Liver (tissue), 9 donors: Measurements from ENCODE around the gene TPSB2. TPM values are rescaled to one million over a fixed set of nuclear protein-coding genes. Genes with fewer than 3 reads are reported as not detected.

ENCODE experiments used
- DNase-seq: peaks from one replicate; pipeline ENCODE4 v3.0.0-alpha.2; 2017; ENCODE audit warnings: low spot score
- H3K27ac ChIP-seq, 2 donors: one replicate each; pipeline ENCODE4 v1.7.0; 2013; ENCODE audit warnings: inconsistent platforms in 2 of 2, low read length in 2 of 2, control low read depth in 1 of 2, low read depth in 1 of 2, mild to moderate bottlenecking in 1 of 2
- H3K27me3 ChIP-seq, 4 donors: one replicate each; pipeline versions ENCODE4 v1.6.1 to v1.7.0; 2013; ENCODE audit warnings: low read length in 3 of 4, inconsistent platforms in 1 of 4, mild to moderate bottlenecking in 1 of 4, moderate library complexity in 1 of 4; ENCODE audit not compliant: control insufficient read depth in 4 of 4, insufficient read depth in 4 of 4
- H3K36me3 ChIP-seq, 4 donors: one replicate each; pipeline versions ENCODE4 v1.6.1 to v1.7.0; 2013; ENCODE audit warnings: low read length in 3 of 4, mild to moderate bottlenecking in 3 of 4, low read depth in 1 of 4, moderate library complexity in 1 of 4; ENCODE audit not compliant: control insufficient read depth in 4 of 4, insufficient read depth in 3 of 4
- H3K4me1 ChIP-seq, 4 donors: one replicate each; pipeline versions ENCODE4 v1.6.1 to v1.7.0; 2013; ENCODE audit warnings: low read length in 3 of 4, mild to moderate bottlenecking in 3 of 4, moderate library complexity in 1 of 4; ENCODE audit not compliant: control insufficient read depth in 4 of 4, insufficient read depth in 4 of 4
- H3K4me3 ChIP-seq, 3 donors: one replicate each; pipeline versions ENCODE4 v1.6.1 to v1.7.0; 2013; ENCODE audit warnings: low read length in 3 of 3, control low read depth in 1 of 3, low read depth in 1 of 3, mild to moderate bottlenecking in 1 of 3
- H3K9ac ChIP-seq, 2 donors: one replicate each; pipeline ENCODE4 v1.7.0; 2013; ENCODE audit warnings: low read length in 2 of 2, mild to moderate bottlenecking in 2 of 2, moderate library complexity in 2 of 2, control low read depth in 1 of 2, low read depth in 1 of 2
- H3K9me3 ChIP-seq, 4 donors: one replicate each; pipeline versions ENCODE4 v1.6.1 to v1.7.0; 2013; ENCODE audit warnings: low read length in 3 of 4; ENCODE audit not compliant: control insufficient read depth in 4 of 4
- EGR1 ChIP-seq, 2 donors: IDR thresholded peaks; 2 replicates each; pipeline ENCODE4 v1.6.1; 2016 to 2018; ENCODE audit warnings: antibody characterized with exemption in 2 of 2, low read depth in 2 of 2
- FOXA2 ChIP-seq: IDR thresholded peaks from 2 replicates; pipeline ENCODE4 v1.6.1; 2016; ENCODE audit warnings: antibody characterized with exemption
- JUND ChIP-seq, 2 donors: IDR thresholded peaks; 2 replicates each; pipeline ENCODE4 v1.6.1; 2016; ENCODE audit warnings: antibody characterized with exemption in 2 of 2
- NR2F2 ChIP-seq: IDR thresholded peaks from 2 replicates; pipeline ENCODE4 v1.6.1; 2016; ENCODE audit warnings: antibody characterized with exemption
- RAD21 ChIP-seq, 2 donors: IDR thresholded peaks; 2 replicates each; pipeline ENCODE4 v1.6.1; 2016; ENCODE audit warnings: antibody characterized with exemption in 2 of 2, mild to moderate bottlenecking in 2 of 2
- REST ChIP-seq: IDR thresholded peaks from 2 replicates; pipeline ENCODE4 v1.6.1; 2016; ENCODE audit warnings: antibody characterized with exemption, mild to moderate bottlenecking
- SP1 ChIP-seq: IDR thresholded peaks from 2 replicates; pipeline ENCODE4 v1.6.1; 2018; ENCODE audit warnings: antibody characterized with exemption, mild to moderate bottlenecking
- TAF1 ChIP-seq: conservative IDR thresholded peaks from 2 replicates; pipeline ENCODE4 v1.6.1; 2016; ENCODE audit warnings: antibody characterized with exemption, mild to moderate bottlenecking
- ZBTB33 ChIP-seq: IDR thresholded peaks from 2 replicates; pipeline ENCODE4 v1.6.1; 2016; ENCODE audit warnings: antibody characterized with exemption
- WGBS: extraction: QIAGEN DNeasy Blood & Tissue Kit; methylation state at CpG from one replicate; pipeline ENCODE4 v1.1.7; 2013; 5-methylcytosine and 5-hydroxymethylcytosine counted together
- polyA plus RNA-seq, 2 donors: library from polyadenylated mRNA; stranded (reverse) in 1 of 2; unstranded in 1 of 2; fragments of 200-250 nt in 1 of 2; fragments of >200 nt in 1 of 2; fragmentation: Nextera tagmentation in 1 of 2; extraction: Ambion mirVana in 1 of 2; gene quantifications; one replicate each; pipeline versions ENCODE4 v1.2.1 to v1.2.3, GENCODE V29; 2013 to 2015
- total RNA-seq, 2 donors: library from RNA; depleted of rRNA; stranded (reverse); fragments of >200 nt; gene quantifications; one replicate each; pipeline ENCODE4 v1.2.3, GENCODE V29; 2014
- TF ChIP-seq, protein P1 (sequence below): fragments of 150-350 bp; IDR thresholded peaks from 2 replicates; pipeline ENCODE4 v1.5.1; 2017; ENCODE audit warnings: improper control_type of control experiment, low read depth, low read length; ENCODE audit not compliant: missing input control
- donor health status: healthy.
- donor health status: healthy.
- donor health status: healthy.
- donor health status: healthy.
- donor health status: healthy.

TPSB2 gene
- total and polyA plus RNA-seq, 4 donors: 0.09 to 12.7 (median 0.45) TPM

GRCh38 chr16:1195393-1195666, 34.7 kb downstream of the TPSB2 start:
- no peaks in the 10 kb centered on the region for H3K9me3 ChIP-seq
- TF ChIP-seq FOXA2: no peak
- no peak for TF ChIP-seq TAF1
- no peak for TF ChIP-seq SP1
- no peak for TF ChIP-seq ZBTB33
- no peak for TF ChIP-seq EGR1 (IDR thresholded peaks at IDR 0.05; ENCODE audit: low read depth in 2 of 2)
- no peak for TF ChIP-seq NR2F2
- no peak for TF ChIP-seq REST
- H3K27ac ChIP-seq: no peak overlapping the region
- no peaks in the 10 kb centered on the region for H3K36me3 ChIP-seq
- H3K9ac ChIP-seq: no peak overlapping the region
- 77% methylated on average over 14 of the region's 14 CpGs for WGBS
- DNase-seq: no peak
- no peaks in the 10 kb centered on the region for H3K27me3 ChIP-seq
- H3K4me3 ChIP-seq: no peak overlapping the region
- H3K4me1 ChIP-seq: peaks cover 28 to 56% (median 40%) of the 10 kb centered on the region in 4 donors

DNA sequence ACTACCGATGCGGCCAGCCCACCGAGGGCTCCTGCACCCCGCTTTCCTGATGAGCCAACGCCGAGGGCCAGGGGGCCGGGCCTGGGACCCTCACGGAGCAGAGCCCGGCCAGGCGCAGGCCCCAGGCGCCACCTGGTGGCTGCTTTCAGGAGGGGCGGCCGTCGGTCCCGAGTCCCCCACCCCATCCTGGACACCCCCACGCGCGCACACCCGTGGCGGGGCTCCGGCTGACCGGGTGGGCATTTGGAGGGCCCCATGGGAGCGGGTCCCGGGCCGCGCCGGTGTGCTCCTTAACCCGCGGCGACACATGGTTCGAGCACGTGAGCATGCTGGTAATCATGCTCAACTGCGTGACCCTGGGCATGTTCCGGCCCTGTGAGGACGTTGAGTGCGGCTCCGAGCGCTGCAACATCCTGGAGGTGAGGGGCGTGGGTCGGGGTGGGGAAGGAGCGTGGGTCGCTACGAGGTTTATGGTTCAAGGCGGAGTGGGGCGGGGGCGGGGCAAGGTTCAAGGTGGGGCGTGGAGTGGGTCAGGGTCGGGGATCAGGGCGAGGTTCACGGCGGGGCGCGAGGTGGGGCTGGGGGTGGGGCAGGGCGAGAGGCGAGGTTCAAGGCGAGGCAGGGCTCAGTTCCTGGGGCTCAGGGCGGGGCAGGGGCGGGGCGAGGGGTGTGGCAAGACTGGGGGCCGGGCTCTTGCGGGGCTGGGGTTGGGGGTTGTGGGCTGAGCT, 35.2 kb downstream of the TPSB2 start:
- Histone ChIP-seq H3K36me3 (no peaks in the 10 kb centered on the region), H3K9me3 (no peaks in the 10 kb centered on the region), H3K4me3 (no peak overlapping the region), H3K4me1 (peaks cover 29 to 56% (median 44%) of the 10 kb centered on the region in 4 donors), H3K27me3 (no peaks in the 10 kb centered on the region), H3K27ac (no peak overlapping the region), H3K9ac (no peak overlapping the region)
- no peak for TF ChIP-seq JUND (IDR thresholded peaks at IDR 0.05)
- TF ChIP-seq RAD21 (IDR thresholded peaks at IDR 0.05): peak; percentile 74 to 85
- TF ChIP-seq, protein P1, sequence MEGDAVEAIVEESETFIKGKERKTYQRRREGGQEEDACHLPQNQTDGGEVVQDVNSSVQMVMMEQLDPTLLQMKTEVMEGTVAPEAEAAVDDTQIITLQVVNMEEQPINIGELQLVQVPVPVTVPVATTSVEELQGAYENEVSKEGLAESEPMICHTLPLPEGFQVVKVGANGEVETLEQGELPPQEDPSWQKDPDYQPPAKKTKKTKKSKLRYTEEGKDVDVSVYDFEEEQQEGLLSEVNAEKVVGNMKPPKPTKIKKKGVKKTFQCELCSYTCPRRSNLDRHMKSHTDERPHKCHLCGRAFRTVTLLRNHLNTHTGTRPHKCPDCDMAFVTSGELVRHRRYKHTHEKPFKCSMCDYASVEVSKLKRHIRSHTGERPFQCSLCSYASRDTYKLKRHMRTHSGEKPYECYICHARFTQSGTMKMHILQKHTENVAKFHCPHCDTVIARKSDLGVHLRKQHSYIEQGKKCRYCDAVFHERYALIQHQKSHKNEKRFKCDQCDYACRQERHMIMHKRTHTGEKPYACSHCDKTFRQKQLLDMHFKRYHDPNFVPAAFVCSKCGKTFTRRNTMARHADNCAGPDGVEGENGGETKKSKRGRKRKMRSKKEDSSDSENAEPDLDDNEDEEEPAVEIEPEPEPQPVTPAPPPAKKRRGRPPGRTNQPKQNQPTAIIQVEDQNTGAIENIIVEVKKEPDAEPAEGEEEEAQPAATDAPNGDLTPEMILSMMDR: peak; percentile 59
- no peak for DNase-seq
- 56% methylated on average over 61 of the region's 61 CpGs for WGBS
